MM.1S (cell line): ENCODE results near the gene GNAS.

Experiments used
- EZH2 ChIP-seq: fragments of 300-600 bp; sonication (generic); optimal IDR thresholded peaks from 2 replicates; pipeline ENCODE3; 2017; ENCODE audit warnings: low read depth, mild to moderate bottlenecking, antibody characterized with exemption, low read length, mixed read lengths
- EZH2phosphoT487 ChIP-seq: fragments of 300-600 bp; sonication (generic); IDR thresholded peaks from 2 replicates; pipeline ENCODE4 v1.6.1; 2018; ENCODE audit warnings: antibody characterized with exemption, low read length
- TF ChIP-seq, protein P1 (sequence below): fragments of 300-600 bp; sonication (generic); IDR thresholded peaks from 2 replicates; pipeline ENCODE4 v1.5.1; 2016; ENCODE audit warnings: antibody characterized with exemption, low read length, mixed read lengths

DNA sequence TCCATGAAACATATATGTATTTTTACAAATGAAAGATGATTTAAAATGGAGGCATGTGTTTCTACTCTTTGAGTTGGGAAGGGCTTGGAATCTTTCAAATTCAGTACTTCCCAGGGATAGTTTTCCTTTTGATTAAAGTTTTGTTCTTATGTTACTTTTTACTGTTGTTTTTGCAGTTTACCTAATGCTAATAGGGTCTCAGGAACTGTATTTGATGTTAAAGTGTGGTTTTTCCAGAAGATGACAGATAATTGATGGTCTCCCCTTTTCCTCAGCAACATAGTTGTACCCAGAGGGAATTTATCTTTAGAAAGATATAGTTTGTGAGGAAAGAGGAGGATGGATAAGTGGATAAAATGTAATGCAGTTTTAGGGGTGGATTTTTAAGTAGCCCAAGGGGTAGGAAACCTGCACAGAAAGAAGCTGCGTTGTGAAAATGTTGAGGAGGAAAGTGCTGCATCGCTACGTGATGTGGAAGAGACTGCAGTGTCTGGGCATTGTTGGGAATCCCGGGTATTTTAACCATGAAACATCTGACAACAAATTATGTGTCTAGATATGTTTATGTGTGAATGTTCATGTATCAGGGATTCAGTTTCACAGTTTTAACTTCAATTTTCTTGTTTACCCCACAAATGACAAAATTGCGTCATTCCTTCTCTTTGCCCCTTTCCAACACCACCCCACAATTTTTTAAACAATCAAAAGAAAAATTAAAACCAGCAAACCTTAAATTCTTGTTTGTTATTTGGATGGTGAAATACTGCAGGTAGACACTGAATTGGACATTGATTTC, 42.3 kb downstream of the GNAS start:
- TF ChIP-seq, protein P1, sequence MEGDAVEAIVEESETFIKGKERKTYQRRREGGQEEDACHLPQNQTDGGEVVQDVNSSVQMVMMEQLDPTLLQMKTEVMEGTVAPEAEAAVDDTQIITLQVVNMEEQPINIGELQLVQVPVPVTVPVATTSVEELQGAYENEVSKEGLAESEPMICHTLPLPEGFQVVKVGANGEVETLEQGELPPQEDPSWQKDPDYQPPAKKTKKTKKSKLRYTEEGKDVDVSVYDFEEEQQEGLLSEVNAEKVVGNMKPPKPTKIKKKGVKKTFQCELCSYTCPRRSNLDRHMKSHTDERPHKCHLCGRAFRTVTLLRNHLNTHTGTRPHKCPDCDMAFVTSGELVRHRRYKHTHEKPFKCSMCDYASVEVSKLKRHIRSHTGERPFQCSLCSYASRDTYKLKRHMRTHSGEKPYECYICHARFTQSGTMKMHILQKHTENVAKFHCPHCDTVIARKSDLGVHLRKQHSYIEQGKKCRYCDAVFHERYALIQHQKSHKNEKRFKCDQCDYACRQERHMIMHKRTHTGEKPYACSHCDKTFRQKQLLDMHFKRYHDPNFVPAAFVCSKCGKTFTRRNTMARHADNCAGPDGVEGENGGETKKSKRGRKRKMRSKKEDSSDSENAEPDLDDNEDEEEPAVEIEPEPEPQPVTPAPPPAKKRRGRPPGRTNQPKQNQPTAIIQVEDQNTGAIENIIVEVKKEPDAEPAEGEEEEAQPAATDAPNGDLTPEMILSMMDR: no peak
- no peak for TF ChIP-seq EZH2
- TF ChIP-seq EZH2phosphoT487: no peak
